HepG2 (cell line): ENCODE measurements around the gene NEDD4L. TPM values are rescaled to one million over a fixed set of nuclear protein-coding genes. Genes with fewer than 3 reads are reported as not detected.

ENCODE experiments used
- ATAC-seq: fragments of 200-7000 bp; cut with Tn5 transposase; 3 replicates; pipeline ENCODE4 v1.9.1; 2020; ENCODE audit warnings: mild to moderate bottlenecking, moderate library complexity
- BruUV-seq: library from RNA; stranded (reverse); fragments of 400-500 nt; replicated peaks from 2 replicates; lab custom pipeline; 2021; lab: Mats Ljungman, UMichigan
- CTCF ChIA-PET: fragments of 300-600 bp; formaldehyde crosslinking; extraction: SDS; loops from one replicate; lab custom pipeline; 2021; ENCODE audit warnings: low total read pairs, inconsistent platforms, low intra/inter-chr PET ratio; lab: Yijun Ruan, JAX
- POLR2A ChIA-PET: fragments of 350-600 bp; sonication (Branson Sonifier 250); formaldehyde crosslinking; loops from one replicate; lab custom pipeline; 2020; ENCODE audit warnings: antibody characterized with exemption, inconsistent platforms; lab: Yijun Ruan, JAX
- DNase-seq: peaks from one replicate; pipeline ENCODE4 v3.0.0-alpha.2; 2015; ENCODE audit warnings: low spot score
- FAIRE-seq: peaks from 3 replicates; lab custom pipeline; 2011; peaks lifted over from hg19 to GRCh38; lab: Jason Lieb, UNC
- H2AFZ ChIP-seq: one replicate; pipeline ENCODE4 v1.6.1; 2011; ENCODE audit warnings: low read length, inconsistent platforms
- H3K27ac ChIP-seq: fragments of 300-600 bp; 3 replicates; pipeline ENCODE4 v1.8.0; 2011; ENCODE audit warnings: mixed run types, mild to moderate bottlenecking, mixed read lengths, low read length, inconsistent platforms; ENCODE audit not compliant: insufficient read depth; ENCODE audit errors: extremely low read length
- H3K27me3 ChIP-seq, 2 experiments: fragments of 200-600 bp in 1 of 2; 2 replicates in 1 of 2; 3 replicates in 1 of 2; pipeline versions ENCODE4 v1.6.0 to v1.8.0; 2011; ENCODE audit warnings: low read length in 2 of 2, mild to moderate bottlenecking in 2 of 2, moderate library complexity in 2 of 2, inconsistent platforms in 1 of 2; ENCODE audit not compliant: insufficient read depth in 2 of 2, control insufficient read depth in 1 of 2
- H3K36me3 ChIP-seq, 2 experiments: fragments of 200-600 bp in 1 of 2; replicated peaks in 1 of 2; 2 replicates in 1 of 2; 3 replicates in 1 of 2; pipeline versions ENCODE4 v1.5.1 to v1.8.0; 2011; ENCODE audit warnings: low read length in 2 of 2, inconsistent platforms in 1 of 2; ENCODE audit not compliant: insufficient read depth in 2 of 2, control insufficient read depth in 1 of 2
- H3K4me1 ChIP-seq: 2 replicates; pipeline ENCODE4 v1.5.1; 2012; ENCODE audit warnings: low read length, inconsistent platforms; ENCODE audit not compliant: insufficient read depth
- H3K4me2 ChIP-seq: 2 replicates; pipeline ENCODE4 v1.6.0; 2011; ENCODE audit warnings: low read depth, low read length, inconsistent platforms
- H3K4me3 ChIP-seq, 3 experiments: fragments of 200-600 bp in 1 of 3; sonication (generic), shearing (Covaris generic) in 1 of 3; replicated peaks in 1 of 3; 2 replicates each; pipeline ENCODE4 v1.5.1; 2011 to 2016; ENCODE audit warnings: low read length in 3 of 3, inconsistent platforms in 2 of 3, low read depth in 2 of 3, mild to moderate bottlenecking in 2 of 3, control low read depth in 1 of 3, mixed read lengths in 1 of 3; ENCODE audit not compliant: insufficient read depth in 1 of 3
- H3K79me2 ChIP-seq: one replicate; pipeline ENCODE4 v1.6.1; 2011; ENCODE audit warnings: low read length, inconsistent platforms; ENCODE audit not compliant: insufficient read depth
- H3K9ac ChIP-seq: 2 replicates; pipeline ENCODE4 v1.6.0; 2011; ENCODE audit warnings: mild to moderate bottlenecking, low read depth, low read length, inconsistent platforms; ENCODE audit not compliant: insufficient read depth
- H3K9me3 ChIP-seq: 2 replicates; pipeline ENCODE4 v1.5.1; 2012; ENCODE audit warnings: mild to moderate bottlenecking, low read length
- H4K20me1 ChIP-seq: 2 replicates; pipeline ENCODE4 v1.6.0; 2011; ENCODE audit warnings: inconsistent platforms, mild to moderate bottlenecking, low read length, moderate library complexity; ENCODE audit not compliant: insufficient read depth
- CEBPB ChIP-seq: IDR thresholded peaks from 2 replicates; pipeline ENCODE4 v1.6.1; 2011; ENCODE audit warnings: low read depth, low read length, improper control_type of control experiment, borderline replicate concordance
- CREM ChIP-seq, 2 experiments: sonication (generic) in 1 of 2; formaldehyde crosslinking in 1 of 2; IDR thresholded peaks; 2 replicates each; pipeline versions ENCODE4 v1.4.0 to v1.6.1; 2016 to 2020; ENCODE audit warnings: antibody characterized with exemption in 1 of 2, mild to moderate bottlenecking in 1 of 2, missing genetic modification reagents in 1 of 2
- DR1 ChIP-seq: sonication (generic); formaldehyde crosslinking; IDR thresholded peaks from 2 replicates; pipeline ENCODE4 v1.8.0; 2021; ENCODE audit warnings: mild to moderate bottlenecking, missing genetic modification reagents, inconsistent platforms
- FOXJ3 ChIP-seq: sonication (generic); formaldehyde crosslinking; IDR thresholded peaks from 2 replicates; pipeline ENCODE4 v1.4.0; 2020; ENCODE audit warnings: missing genetic modification reagents, mild to moderate bottlenecking, borderline replicate concordance
- FOXP1 ChIP-seq, 2 experiments: fragments of 450-650 bp in 1 of 2; IDR thresholded peaks; 2 replicates each; pipeline ENCODE4 v1.6.1; 2017 to 2018; ENCODE audit warnings: antibody characterized with exemption in 1 of 2
- GABPA ChIP-seq, 2 experiments: IDR thresholded peaks; 2 replicates each; pipeline ENCODE4 v1.6.1; 2011 to 2016; ENCODE audit warnings: low read depth in 2 of 2, low read length in 1 of 2, missing biosample characterization in 1 of 2, missing genetic modification characterization in 1 of 2
- GATAD2A ChIP-seq: IDR thresholded peaks from 2 replicates; pipeline ENCODE4 v1.6.1; 2016
- IKZF1 ChIP-seq: fragments of 450-650 bp; IDR thresholded peaks from 2 replicates; pipeline ENCODE4 v1.7.1; 2016
- MED1 ChIP-seq: sonication (generic); formaldehyde crosslinking; IDR thresholded peaks from 2 replicates; pipeline ENCODE4 v1.4.0; 2020; ENCODE audit warnings: missing genetic modification reagents
- POLR2AphosphoS2 ChIP-seq: IDR thresholded peaks from 2 replicates; pipeline ENCODE4 v1.6.1; 2011; ENCODE audit warnings: low read depth, low read length, improper control_type of control experiment
- TAF15 ChIP-seq: fragments of 200-400 bp; formaldehyde crosslinking; IDR thresholded peaks from one replicate; pipeline ENCODE4 v1.6.1; 2018; ENCODE audit warnings: mild to moderate bottlenecking, low read depth, low read length; ENCODE audit not compliant: poor library complexity, severe bottlenecking
- ZNF552 ChIP-seq: sonication (generic); formaldehyde crosslinking; IDR thresholded peaks from 2 replicates; pipeline ENCODE4 v1.9.0; 2022; ENCODE audit warnings: missing genetic modification reagents, mild to moderate bottlenecking, borderline replicate concordance
- ZNF556 ChIP-seq: sonication (generic); formaldehyde crosslinking; IDR thresholded peaks from 2 replicates; pipeline ENCODE4 v1.4.0; 2020; ENCODE audit warnings: mild to moderate bottlenecking, missing genetic modification reagents, borderline replicate concordance
- ZNF589 ChIP-seq: sonication (generic); formaldehyde crosslinking; conservative IDR thresholded peaks from 2 replicates; pipeline ENCODE4 v1.8.0; 2022; ENCODE audit warnings: mild to moderate bottlenecking, moderate library complexity, missing genetic modification reagents
- ZNF775 ChIP-seq: sonication (generic); formaldehyde crosslinking; IDR thresholded peaks from 2 replicates; pipeline ENCODE4 v1.4.0; 2020; ENCODE audit warnings: missing genetic modification reagents, mild to moderate bottlenecking, moderate library complexity, borderline replicate concordance
- WGBS: methylation state at CpG from one replicate; pipeline ENCODE4 v1.1.6; 2017; ENCODE audit warnings: low lambda C conversion rate; 5-methylcytosine and 5-hydroxymethylcytosine counted together
- in situ Hi-C: cut with HindIII; loops from 2 replicates; pipeline ENCODE4 v1.10.0; 2017; ENCODE audit warnings: low pct_unique_long_range_greater_than_20kb; ENCODE audit not compliant: extremely low pct_ligation_motif_present
- intact Hi-C: fragments of 100-400 bp; cut with micrococcal nuclease; formaldehyde crosslinking; loops from one replicate; pipeline ENCODE4 v1.10.0; 2022; ENCODE audit not compliant: unreplicated experiment
- polyA plus RNA-seq, 8 experiments: library from polyadenylated mRNA; depleted of rRNA in 3 of 8; stranded (reverse) in 7 of 8; unstranded in 1 of 8; fragments of >200 nt; fragmentation: Illumina TruSeq in 4 of 8; extraction: Trizol in 4 of 8; gene quantifications; 2 replicates each; pipeline versions ENCODE4 v1.2.1 to v1.2.3, GENCODE V29; 2011 to 2016; ENCODE audit warnings: low read depth in 4 of 8, missing spikeins in 1 of 8, mixed read lengths in 1 of 8; ENCODE audit not compliant: insufficient read depth in 1 of 8
- total RNA-seq, 5 experiments: library from RNA; depleted of rRNA; stranded (reverse); fragments of >200 nt; fragmentation: Illumina TruSeq; extraction: Trizol; gene quantifications; 2 replicates each; pipeline ENCODE4 v1.2.3, GENCODE V29; 2016; ENCODE audit warnings: low read depth in 1 of 5
- TF ChIP-seq, protein P1 (sequence below): sonication (generic); formaldehyde crosslinking; IDR thresholded peaks from 2 replicates; pipeline ENCODE4 v1.4.0; 2020; ENCODE audit warnings: missing genetic modification reagents
- TF ChIP-seq, protein P2 (sequence below): sonication (generic); formaldehyde crosslinking; IDR thresholded peaks from 2 replicates; pipeline ENCODE4 v1.4.0; 2020; ENCODE audit warnings: low read depth, mild to moderate bottlenecking, missing genetic modification reagents

The NEDD4L gene
- total and polyA plus RNA-seq, 2 of the 13 experiments (the other 11 are each of a cell fraction or from before 2014, with no cell fraction given) = 168 to 390 TPM

DNA sequence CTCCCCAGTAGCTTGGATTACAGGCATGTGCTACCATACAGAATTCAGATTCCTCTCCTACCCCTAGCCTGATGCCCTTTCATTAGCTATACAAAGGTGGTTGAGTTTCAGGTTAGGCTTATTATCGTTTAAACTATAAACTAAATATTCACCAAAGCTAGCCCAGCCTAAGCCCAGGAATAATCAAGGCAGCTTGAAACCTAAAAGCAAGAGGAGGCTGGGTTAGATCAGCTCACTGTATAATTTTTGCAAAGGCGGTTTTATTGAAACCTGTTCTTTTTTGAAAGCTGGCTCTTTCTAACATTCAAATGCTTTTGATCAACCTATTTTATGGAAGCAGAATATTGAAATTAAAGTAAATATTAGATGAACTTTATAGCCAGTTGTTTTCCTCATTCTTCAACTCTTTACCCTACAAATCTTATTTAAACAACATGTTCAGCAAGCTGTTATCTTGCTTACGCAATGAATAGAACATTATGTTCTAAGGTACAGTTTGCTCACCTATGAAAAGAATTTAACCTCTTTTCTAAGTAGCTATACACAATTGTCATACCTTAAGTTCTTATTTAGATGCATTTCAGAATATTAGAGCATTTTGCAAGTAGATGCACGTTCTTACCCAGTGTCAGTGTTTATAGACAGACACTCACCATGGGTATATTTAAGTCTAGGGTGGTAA lies 241.6 kb downstream of the NEDD4L start:
- Histone ChIP-seq H4K20me1 (no peaks in the 10 kb centered on the region), H2AFZ (no peak overlapping the region), H3K9me3 (no peaks in the 10 kb centered on the region), H3K36me3 (peaks cover 0 to 1% of the 10 kb centered on the region in 2 experiments; a peak in 1 of 5 replicates), H3K79me2 (peaks cover 60% of the 10 kb centered on the region), H3K9ac (peak overlapping the region; percentile 46), H3K4me1 (peaks cover 67% of the 10 kb centered on the region), H3K4me3 (no peak overlapping the region; a peak in 1 of 6 replicates), H3K27me3 (no peaks in the 10 kb centered on the region), H3K27ac (peak overlapping the region; percentile 97), H3K4me2 (peak overlapping the region; percentile 66)
- DNase-seq (peak; percentile 46), FAIRE-seq (no peak), ATAC-seq (peak; percentile 34)
- intact Hi-C loops = loop anchor here (2.0 kb wide), 1 partner anchor 29 kb away; no protein-coding TSS in a partner anchor
- POLR2A ChIA-PET = interaction anchor here (1.2 to 1.5 kb wide), 2 partner anchors 29 to 61 kb away, joined by 3 to 5 read pairs; no protein-coding TSS in a partner anchor
- CTCF ChIA-PET = no interaction called here
- WGBS = 10% methylated on average over 4 of the region's 4 CpGs
- BruUV-seq = no TSS peak
- in situ Hi-C loops = no loop called here
- TF ChIP-seq CEBPB (peak; percentile 61; the same call in 1 of the 2 replicates), GABPA (IDR thresholded peaks at IDR 0.05; ENCODE audit: low read depth, low read length) (no peak), GABPA (CRISPR knock-in tag; IDR thresholded peaks at IDR 0.05; ENCODE audit: low read depth) (0 out of 2 replicates have a peak, but pooled peaks have one; percentile 2), DR1 (no peak), ZNF552 (CRISPR knock-in tag) (no peak), GATAD2A (CRISPR knock-in tag) (peak; percentile 78), MED1 (CRISPR knock-in tag) (peak; percentile 55), IKZF1 (no peak), ZNF775 (CRISPR knock-in tag) (no peak), POLR2AphosphoS2 (no peak), ZNF589 (CRISPR knock-in tag) (no peak), TAF15 (no peak), FOXP1 (IDR thresholded peaks at IDR 0.05) (no peak), FOXP1 (CRISPR knock-in tag; IDR thresholded peaks at IDR 0.05) (0 out of 2 replicates have a peak, but pooled peaks have one; percentile 48), FOXJ3 (CRISPR knock-in tag) (peak; percentile 57; the same call in 1 of the 2 replicates), ZNF556 (CRISPR knock-in tag) (no peak), CREM (IDR thresholded peaks at IDR 0.05) (0 out of 2 replicates have a peak, but pooled peaks have one; percentile 32), CREM (CRISPR knock-in tag; IDR thresholded peaks at IDR 0.05) (no peak)
- TF ChIP-seq, protein P1, sequence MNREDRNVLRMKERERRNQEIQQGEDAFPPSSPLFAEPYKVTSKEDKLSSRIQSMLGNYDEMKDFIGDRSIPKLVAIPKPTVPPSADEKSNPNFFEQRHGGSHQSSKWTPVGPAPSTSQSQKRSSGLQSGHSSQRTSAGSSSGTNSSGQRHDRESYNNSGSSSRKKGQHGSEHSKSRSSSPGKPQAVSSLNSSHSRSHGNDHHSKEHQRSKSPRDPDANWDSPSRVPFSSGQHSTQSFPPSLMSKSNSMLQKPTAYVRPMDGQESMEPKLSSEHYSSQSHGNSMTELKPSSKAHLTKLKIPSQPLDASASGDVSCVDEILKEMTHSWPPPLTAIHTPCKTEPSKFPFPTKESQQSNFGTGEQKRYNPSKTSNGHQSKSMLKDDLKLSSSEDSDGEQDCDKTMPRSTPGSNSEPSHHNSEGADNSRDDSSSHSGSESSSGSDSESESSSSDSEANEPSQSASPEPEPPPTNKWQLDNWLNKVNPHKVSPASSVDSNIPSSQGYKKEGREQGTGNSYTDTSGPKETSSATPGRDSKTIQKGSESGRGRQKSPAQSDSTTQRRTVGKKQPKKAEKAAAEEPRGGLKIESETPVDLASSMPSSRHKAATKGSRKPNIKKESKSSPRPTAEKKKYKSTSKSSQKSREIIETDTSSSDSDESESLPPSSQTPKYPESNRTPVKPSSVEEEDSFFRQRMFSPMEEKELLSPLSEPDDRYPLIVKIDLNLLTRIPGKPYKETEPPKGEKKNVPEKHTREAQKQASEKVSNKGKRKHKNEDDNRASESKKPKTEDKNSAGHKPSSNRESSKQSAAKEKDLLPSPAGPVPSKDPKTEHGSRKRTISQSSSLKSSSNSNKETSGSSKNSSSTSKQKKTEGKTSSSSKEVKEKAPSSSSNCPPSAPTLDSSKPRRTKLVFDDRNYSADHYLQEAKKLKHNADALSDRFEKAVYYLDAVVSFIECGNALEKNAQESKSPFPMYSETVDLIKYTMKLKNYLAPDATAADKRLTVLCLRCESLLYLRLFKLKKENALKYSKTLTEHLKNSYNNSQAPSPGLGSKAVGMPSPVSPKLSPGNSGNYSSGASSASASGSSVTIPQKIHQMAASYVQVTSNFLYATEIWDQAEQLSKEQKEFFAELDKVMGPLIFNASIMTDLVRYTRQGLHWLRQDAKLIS (CRISPR knock-in tag) = no peak
- TF ChIP-seq, protein P2, sequence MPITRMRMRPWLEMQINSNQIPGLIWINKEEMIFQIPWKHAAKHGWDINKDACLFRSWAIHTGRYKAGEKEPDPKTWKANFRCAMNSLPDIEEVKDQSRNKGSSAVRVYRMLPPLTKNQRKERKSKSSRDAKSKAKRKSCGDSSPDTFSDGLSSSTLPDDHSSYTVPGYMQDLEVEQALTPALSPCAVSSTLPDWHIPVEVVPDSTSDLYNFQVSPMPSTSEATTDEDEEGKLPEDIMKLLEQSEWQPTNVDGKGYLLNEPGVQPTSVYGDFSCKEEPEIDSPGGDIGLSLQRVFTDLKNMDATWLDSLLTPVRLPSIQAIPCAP = no peak
